ENCODE data around the gene BAZ1A. TPM values are rescaled to one million over a fixed set of nuclear protein-coding genes. Genes with fewer than 3 reads are reported as not detected.

BAZ1A gene
- total RNA-seq, 6 experiments from 2014 or later = 6.6 to 19.4 (median 14.3) TPM

DNA sequence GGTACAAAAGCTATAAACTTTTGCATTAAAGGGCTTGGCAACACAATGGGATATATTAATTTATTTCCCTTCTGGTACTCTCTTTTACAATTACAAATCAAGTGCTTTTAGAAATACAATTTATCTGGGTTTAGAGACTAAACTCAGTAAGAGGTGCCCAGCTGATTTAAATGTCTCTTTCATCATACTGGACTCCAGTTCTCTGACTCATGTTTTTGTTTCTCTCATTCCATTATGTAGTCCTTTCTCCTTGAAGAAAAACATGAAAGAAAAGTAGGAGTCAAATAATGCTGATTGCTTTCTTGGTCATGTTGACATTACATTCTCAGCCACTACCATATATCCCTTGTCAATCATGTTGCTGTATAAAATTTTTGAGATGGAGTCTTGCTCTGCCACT, 124.5 kb downstream of the BAZ1A start:
- Histone ChIP-seq H3K4me1 (no peaks in the 10 kb centered on the region), H3K27me3 (no peaks in the 10 kb centered on the region), H3K9me3 (no peaks in the 10 kb centered on the region), H3K4me3 (no peak overlapping the region), H3K27ac (peak overlapping the region in 1 of 3 donors; percentile 53), H3K36me3 (peaks cover 0 to 3% (median 0%) of the 10 kb centered on the region in 4 donors)
- ATAC-seq (peak in 2 of 4 donors; percentile 37 to 61), DNase-seq (no peak)
- TF ChIP-seq POLR2A (IDR thresholded peaks at IDR 0.05) = no peak
- no peak for TF ChIP-seq CTCF (IDR thresholded peaks at IDR 0.05)
- intact Hi-C loops (cut with DNase I) = no loop called here

GRCh38 chr14:34750233-34750632, 124.9 kb downstream of the BAZ1A start:
- 48% methylated on average over 2 of the region's 2 CpGs for WGBS (ENCODE audit: insufficient coverage, low coverage, low lambda C conversion rate, missing lambda C conversion rate)
- H3K27ac ChIP-seq = peak overlapping the region in 1 of 3 donors; percentile 53
- intact Hi-C loops (cut with DNase I) = no loop called here
- H3K9me3 ChIP-seq = no peaks in the 10 kb centered on the region
- H3K36me3 ChIP-seq = peaks cover 0 to 3% (median 0%) of the 10 kb centered on the region in 4 donors
- TF ChIP-seq CTCF (IDR thresholded peaks at IDR 0.05) (no peak), POLR2A (IDR thresholded peaks at IDR 0.05) (no peak)
- no peaks in the 10 kb centered on the region for H3K4me1 ChIP-seq
- no peaks in the 10 kb centered on the region for H3K27me3 ChIP-seq
- no peak for DNase-seq
- no peak overlapping the region for H3K4me3 ChIP-seq
- peak in 1 of 4 donors; percentile 83 for ATAC-seq

GRCh38 chr14:34749408-34749807, 125.8 kb downstream of the BAZ1A start:
- TF ChIP-seq CTCF (IDR thresholded peaks at IDR 0.05) (no peak), POLR2A (IDR thresholded peaks at IDR 0.05) (no peak)
- DNase-seq (no peak), ATAC-seq (no peak)
- Histone ChIP-seq H3K9me3 (no peaks in the 10 kb centered on the region), H3K36me3 (no peaks in the 10 kb centered on the region), H3K4me1 (peaks cover 0 to under 1% (median 0%) of the 10 kb centered on the region in 4 donors), H3K4me3 (no peak overlapping the region), H3K27me3 (no peaks in the 10 kb centered on the region), H3K27ac (peak overlapping the region in 1 of 3 donors; percentile 53)
- intact Hi-C loops (cut with DNase I) = no loop called here
- 81% methylated on average over 6 of the region's 6 CpGs for WGBS (ENCODE audit: insufficient coverage, low coverage, low lambda C conversion rate, missing lambda C conversion rate)

GRCh38 chr14:34742270-34743115, 132.7 kb downstream of the BAZ1A start:
- peak; percentile 34 to 57 (median 38) for ATAC-seq
- Histone ChIP-seq H3K4me1 (peaks cover 0 to 31% (median 0%) of the 10 kb centered on the region in 4 donors), H3K4me3 (no peak overlapping the region), H3K27ac (peak overlapping the region in 2 of 3 donors; percentile 58 to 73), H3K36me3 (no peaks in the 10 kb centered on the region), H3K9me3 (no peaks in the 10 kb centered on the region), H3K27me3 (no peaks in the 10 kb centered on the region)
- DNase-seq = no peak
- intact Hi-C loops (cut with DNase I) = no loop called here
- WGBS (ENCODE audit: insufficient coverage, low coverage, low lambda C conversion rate, missing lambda C conversion rate) = 18% methylated on average over 5 of the region's 8 CpGs
- TF ChIP-seq CTCF (IDR thresholded peaks at IDR 0.05) (no peak), POLR2A (IDR thresholded peaks at IDR 0.05) (no peak)
